ENCODE data around the gene ITGBL1.

Gene ITGBL1

DNA sequence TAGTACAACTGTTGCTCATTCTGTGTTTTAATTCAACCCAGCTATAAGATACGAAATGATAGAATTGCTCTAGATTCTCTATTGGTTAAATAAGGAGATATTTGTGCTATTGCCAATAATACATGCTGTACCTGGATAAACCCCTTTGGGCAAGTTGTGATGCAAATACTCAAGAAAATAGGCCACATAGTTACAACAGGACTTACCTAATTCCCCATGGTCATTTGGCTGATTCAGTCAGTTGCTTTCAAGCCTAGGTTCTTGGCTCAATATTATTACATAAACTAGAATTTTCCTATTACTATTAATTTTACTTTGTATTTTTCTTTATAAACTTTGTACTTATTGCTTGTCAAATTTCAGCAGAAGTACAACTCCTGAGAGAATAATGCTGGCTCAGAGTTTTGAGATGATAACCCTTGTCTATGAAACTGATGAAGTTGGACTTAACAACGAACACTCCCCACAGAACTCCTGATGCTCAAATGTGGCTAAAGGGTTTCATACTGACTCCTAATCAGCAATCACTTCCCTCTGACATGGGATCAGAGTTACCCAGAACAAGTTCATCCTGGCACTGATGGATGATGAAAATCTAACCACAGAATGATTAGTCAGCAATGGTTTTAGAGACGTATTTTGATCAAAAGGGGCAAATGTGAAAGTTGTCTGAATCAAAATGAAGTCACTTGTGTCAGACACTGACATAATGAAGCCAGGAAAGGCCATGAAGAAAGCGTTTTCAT, 221.1 kb downstream of the ITGBL1 start:
- Histone ChIP-seq H3K27me3 (ENCODE audit: insufficient read depth, poor library complexity, severe bottlenecking) (no peaks in the 10 kb centered on the region), H3K36me3 (ENCODE audit: low read depth) (no peaks in the 10 kb centered on the region), H3K4me1 (ENCODE audit: insufficient read depth, poor library complexity, severe bottlenecking) (no peaks in the 10 kb centered on the region), H3K4me3 (ENCODE audit: severe bottlenecking) (no peak overlapping the region), H3K27ac (ENCODE audit: poor library complexity, severe bottlenecking) (no peak overlapping the region), H3K9me3 (ENCODE audit: severe bottlenecking) (no peaks in the 10 kb centered on the region)
- DNase-seq (ENCODE audit: low spot score) (no peak), ATAC-seq (ENCODE audit: low read depth) (no peak)
- TF ChIP-seq, protein P1, sequence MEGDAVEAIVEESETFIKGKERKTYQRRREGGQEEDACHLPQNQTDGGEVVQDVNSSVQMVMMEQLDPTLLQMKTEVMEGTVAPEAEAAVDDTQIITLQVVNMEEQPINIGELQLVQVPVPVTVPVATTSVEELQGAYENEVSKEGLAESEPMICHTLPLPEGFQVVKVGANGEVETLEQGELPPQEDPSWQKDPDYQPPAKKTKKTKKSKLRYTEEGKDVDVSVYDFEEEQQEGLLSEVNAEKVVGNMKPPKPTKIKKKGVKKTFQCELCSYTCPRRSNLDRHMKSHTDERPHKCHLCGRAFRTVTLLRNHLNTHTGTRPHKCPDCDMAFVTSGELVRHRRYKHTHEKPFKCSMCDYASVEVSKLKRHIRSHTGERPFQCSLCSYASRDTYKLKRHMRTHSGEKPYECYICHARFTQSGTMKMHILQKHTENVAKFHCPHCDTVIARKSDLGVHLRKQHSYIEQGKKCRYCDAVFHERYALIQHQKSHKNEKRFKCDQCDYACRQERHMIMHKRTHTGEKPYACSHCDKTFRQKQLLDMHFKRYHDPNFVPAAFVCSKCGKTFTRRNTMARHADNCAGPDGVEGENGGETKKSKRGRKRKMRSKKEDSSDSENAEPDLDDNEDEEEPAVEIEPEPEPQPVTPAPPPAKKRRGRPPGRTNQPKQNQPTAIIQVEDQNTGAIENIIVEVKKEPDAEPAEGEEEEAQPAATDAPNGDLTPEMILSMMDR (IDR thresholded peaks at IDR 0.05; ENCODE audit: poor library complexity, severe bottlenecking), result no peak

DNA sequence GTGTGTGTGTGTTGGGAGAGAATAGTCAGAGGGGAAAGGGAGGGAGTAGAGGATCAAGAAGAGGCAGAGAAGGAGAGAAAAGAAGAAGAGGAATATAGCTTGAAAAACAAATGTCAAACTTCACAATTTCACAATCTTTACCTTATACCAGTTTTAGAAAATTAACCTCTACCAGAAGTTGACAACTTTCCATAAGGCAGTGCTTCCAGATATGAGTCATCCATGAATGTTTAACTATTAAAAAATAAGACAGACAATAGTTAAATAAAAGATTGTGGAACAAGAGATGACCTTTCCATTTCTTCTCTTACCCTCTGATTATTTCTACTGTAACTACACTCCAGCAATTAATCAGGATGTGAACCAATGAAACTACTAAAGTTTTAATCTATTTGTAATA, 229.4 kb downstream of the ITGBL1 start:
- Histone ChIP-seq H3K9me3 (ENCODE audit: severe bottlenecking) (no peaks in the 10 kb centered on the region), H3K27me3 (ENCODE audit: insufficient read depth, poor library complexity, severe bottlenecking) (no peaks in the 10 kb centered on the region), H3K36me3 (ENCODE audit: low read depth) (no peaks in the 10 kb centered on the region), H3K4me1 (ENCODE audit: insufficient read depth, poor library complexity, severe bottlenecking) (no peaks in the 10 kb centered on the region), H3K27ac (ENCODE audit: poor library complexity, severe bottlenecking) (no peak overlapping the region), H3K4me3 (ENCODE audit: severe bottlenecking) (no peak overlapping the region)
- no peak for DNase-seq (ENCODE audit: low spot score)
- peak; percentile 27; the same call in 2 of the 3 replicates for ATAC-seq (ENCODE audit: low read depth)
- TF ChIP-seq, protein P1 (IDR thresholded peaks at IDR 0.05; ENCODE audit: poor library complexity, severe bottlenecking), result no peak

DNA sequence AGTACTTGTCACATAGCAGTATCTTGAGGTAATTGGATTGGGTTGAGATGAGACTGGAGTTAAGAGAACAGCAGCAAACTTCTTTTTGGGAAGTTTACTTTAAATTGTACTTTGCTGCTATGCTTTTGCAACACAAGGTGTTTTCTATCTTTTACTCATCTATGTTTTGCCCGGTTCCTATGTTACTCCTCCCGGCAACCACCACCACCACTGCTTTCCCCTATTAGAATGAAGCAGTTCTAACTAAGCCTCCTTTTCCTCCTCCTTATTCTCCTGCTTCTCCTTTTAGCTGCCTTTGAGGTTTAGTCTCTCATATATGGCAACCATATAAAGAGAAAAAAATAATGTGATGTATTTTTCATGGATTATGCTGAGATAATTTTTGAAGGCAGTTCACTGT, 233.5 kb downstream of the ITGBL1 start:
- no peaks in the 10 kb centered on the region for H3K36me3 ChIP-seq (ENCODE audit: low read depth)
- DNase-seq (ENCODE audit: low spot score), result no peak
- no peak overlapping the region for H3K4me3 ChIP-seq (ENCODE audit: severe bottlenecking)
- no peaks in the 10 kb centered on the region for H3K4me1 ChIP-seq (ENCODE audit: insufficient read depth, poor library complexity, severe bottlenecking)
- no peaks in the 10 kb centered on the region for H3K9me3 ChIP-seq (ENCODE audit: severe bottlenecking)
- no peak for ATAC-seq (ENCODE audit: low read depth)
- TF ChIP-seq, protein P1 (IDR thresholded peaks at IDR 0.05; ENCODE audit: poor library complexity, severe bottlenecking), result no peak
- H3K27me3 ChIP-seq (ENCODE audit: insufficient read depth, poor library complexity, severe bottlenecking), result no peaks in the 10 kb centered on the region
- no peak overlapping the region for H3K27ac ChIP-seq (ENCODE audit: poor library complexity, severe bottlenecking)

DNA sequence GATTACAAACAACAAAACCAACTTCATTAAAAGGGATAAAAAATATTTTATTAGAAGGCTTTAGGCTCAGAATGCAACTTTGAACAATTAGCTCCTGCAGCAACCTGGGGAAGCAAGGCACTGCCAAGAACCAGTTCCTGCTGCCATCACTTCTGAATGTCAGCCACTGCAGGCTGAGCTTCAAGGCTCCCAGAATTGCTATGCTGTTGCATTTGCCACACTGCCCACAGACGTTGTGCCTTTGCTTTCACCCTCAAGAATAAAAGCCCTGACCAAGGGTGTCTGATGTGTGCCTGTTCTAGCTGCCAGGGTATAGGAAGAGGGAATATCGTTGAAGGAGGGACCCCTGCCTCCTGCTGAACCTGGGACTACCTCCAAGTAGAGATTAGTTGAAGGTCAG, 238.4 kb downstream of the ITGBL1 start:
- Histone ChIP-seq H3K27ac (ENCODE audit: poor library complexity, severe bottlenecking) (no peak overlapping the region), H3K9me3 (ENCODE audit: severe bottlenecking) (no peaks in the 10 kb centered on the region), H3K27me3 (ENCODE audit: insufficient read depth, poor library complexity, severe bottlenecking) (no peaks in the 10 kb centered on the region), H3K36me3 (ENCODE audit: low read depth) (no peaks in the 10 kb centered on the region), H3K4me3 (ENCODE audit: severe bottlenecking) (no peak overlapping the region), H3K4me1 (ENCODE audit: insufficient read depth, poor library complexity, severe bottlenecking) (no peaks in the 10 kb centered on the region)
- TF ChIP-seq, protein P1 (IDR thresholded peaks at IDR 0.05; ENCODE audit: poor library complexity, severe bottlenecking), result no peak
- DNase-seq (ENCODE audit: low spot score) (no peak), ATAC-seq (ENCODE audit: low read depth) (no peak)

DNA sequence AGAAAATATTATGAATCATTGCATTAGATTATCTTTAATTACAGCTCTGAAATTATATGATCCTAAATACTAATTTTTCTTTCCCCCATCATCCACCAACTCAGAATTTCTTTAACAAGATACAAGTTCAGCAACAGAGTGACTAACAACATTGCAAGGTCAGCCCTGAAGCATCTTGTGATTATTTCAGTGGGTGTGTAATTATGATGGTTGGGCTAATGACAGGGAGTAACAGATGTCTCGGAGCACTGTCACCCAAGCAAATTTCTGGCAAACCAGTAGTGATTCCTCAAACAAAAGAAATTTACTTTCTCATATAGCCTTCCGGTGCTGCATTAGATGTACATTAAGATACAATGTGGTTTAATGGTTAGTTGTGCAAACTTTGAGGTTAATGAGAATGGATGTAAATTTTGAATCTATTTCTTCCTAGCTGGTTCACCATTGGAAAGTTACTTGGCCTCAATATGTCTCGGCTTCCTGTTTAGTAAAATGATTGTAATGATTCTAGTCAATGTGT, 238.9 kb downstream of the ITGBL1 start:
- H3K36me3 ChIP-seq (ENCODE audit: low read depth), result no peaks in the 10 kb centered on the region
- H3K27ac ChIP-seq (ENCODE audit: poor library complexity, severe bottlenecking), result no peak overlapping the region
- H3K4me1 ChIP-seq (ENCODE audit: insufficient read depth, poor library complexity, severe bottlenecking), result no peaks in the 10 kb centered on the region
- no peak overlapping the region for H3K4me3 ChIP-seq (ENCODE audit: severe bottlenecking)
- no peaks in the 10 kb centered on the region for H3K9me3 ChIP-seq (ENCODE audit: severe bottlenecking)
- no peaks in the 10 kb centered on the region for H3K27me3 ChIP-seq (ENCODE audit: insufficient read depth, poor library complexity, severe bottlenecking)
- no peak for DNase-seq (ENCODE audit: low spot score)
- ATAC-seq (ENCODE audit: low read depth), result no peak
- TF ChIP-seq, protein P1 (IDR thresholded peaks at IDR 0.05; ENCODE audit: poor library complexity, severe bottlenecking), result no peak
